HG03039 (cell line): Measurements from ENCODE around the gene TWIST2.

Experiments
- ATAC-seq: cut with Tn5 transposase; IDR thresholded peaks from one replicate; pipeline ENCODE4 v1.9.1; 2021; ENCODE audit warnings: mild to moderate bottlenecking, moderate library complexity; ENCODE audit not compliant: unreplicated experiment

TWIST2 gene

DNA sequence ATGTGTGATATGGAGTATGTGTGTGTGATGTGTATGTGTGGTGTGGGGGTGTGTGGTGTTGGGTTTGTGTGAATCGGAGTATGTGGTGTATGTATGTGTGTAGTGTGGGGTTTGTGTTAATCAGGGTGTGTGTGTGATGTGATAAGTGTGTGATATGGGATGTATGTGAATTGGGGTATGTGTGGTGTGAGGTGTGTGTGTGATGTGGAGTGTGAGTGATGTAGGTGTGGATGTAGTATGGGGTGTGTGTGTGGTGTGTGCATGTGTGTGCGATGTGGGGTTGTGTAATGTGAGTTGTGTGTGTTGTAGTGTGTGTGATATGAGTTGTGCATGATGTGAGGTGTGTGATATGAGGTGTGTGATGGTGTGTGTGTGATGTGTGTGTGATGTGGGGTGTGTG lies 54.4 kb downstream of the TWIST2 start:
- ATAC-seq = no peak

DNA sequence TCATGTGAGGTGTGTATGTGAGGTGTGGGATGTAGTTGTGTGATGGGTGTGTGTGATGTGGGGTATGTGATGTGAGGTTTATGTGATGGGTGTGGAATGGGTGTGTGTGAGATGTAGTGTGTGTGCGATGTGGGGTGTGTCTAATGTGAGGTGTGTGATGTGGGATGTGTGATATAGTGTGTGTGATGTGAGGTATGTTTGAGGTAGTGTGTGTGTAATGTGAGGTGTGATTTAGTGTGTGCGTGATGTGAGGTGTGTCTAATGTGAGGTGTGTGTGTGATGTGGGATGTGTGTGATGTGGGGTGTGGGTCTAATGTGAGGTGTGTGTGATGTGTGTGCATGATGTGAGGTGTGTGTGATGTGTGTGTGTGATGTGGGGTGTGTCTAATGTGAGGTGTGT lies 55.3 kb downstream of the TWIST2 start:
- no peak for ATAC-seq

DNA sequence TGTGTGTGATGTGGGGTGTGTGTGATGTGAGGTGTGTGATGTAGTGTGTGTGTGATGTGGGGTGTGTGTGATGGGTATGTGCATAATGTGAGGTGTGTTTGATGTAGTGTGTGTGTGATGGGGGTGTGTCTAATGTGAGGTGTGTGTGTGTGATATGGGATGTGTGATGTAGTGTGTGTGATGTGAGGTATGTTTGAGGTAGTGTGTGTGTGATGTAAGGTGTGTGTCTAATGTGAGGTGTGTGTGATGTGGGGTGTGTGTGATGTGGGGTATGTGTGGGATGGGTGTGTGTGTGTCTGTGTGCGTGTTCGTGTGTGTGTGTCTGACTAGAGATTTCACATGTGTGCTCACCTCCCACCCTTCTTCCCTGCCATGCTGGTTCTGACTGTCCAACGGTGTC lies 56.3 kb downstream of the TWIST2 start:
- ATAC-seq = no peak

DNA sequence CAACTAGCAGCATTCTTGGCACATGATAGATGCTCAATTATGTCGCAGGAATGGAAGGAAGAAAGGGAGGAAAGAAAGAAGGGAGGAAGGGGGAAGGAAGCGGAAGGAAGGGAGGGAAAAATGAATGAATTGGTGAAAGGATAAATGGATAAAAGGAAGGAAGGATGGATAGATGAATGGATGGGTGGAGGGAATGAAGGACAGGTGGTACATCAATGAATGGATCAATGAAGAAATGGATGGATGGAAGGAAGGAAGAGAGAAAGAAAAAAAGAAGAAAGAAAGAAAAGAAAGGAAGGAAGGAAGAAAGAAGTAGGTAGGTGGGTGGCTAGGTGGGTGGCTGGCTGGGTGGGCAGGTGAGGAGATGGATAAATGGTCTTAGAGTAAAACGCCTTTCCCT lies 56.8 kb downstream of the TWIST2 start:
- no peak for ATAC-seq

DNA sequence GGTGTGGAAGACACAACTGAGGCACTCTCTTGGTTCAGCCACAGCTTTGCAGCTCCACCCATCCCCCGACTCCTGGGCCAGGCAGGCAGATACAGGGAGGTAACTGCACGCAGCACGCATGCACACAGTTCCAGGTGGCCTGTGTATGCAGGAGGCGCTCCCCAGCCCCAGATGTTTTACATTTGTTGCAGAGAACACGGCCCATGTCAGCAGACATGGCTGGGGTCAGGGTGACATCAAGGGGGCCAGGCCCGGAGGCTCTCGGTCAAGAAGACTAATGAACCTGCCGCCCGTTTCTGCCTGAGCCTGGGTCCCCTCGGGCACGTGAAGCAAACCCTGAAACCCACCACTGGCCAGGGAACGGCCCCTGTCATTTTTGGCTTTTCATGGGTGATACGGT lies 57.3 kb downstream of the TWIST2 start:
- ATAC-seq = no peak

DNA sequence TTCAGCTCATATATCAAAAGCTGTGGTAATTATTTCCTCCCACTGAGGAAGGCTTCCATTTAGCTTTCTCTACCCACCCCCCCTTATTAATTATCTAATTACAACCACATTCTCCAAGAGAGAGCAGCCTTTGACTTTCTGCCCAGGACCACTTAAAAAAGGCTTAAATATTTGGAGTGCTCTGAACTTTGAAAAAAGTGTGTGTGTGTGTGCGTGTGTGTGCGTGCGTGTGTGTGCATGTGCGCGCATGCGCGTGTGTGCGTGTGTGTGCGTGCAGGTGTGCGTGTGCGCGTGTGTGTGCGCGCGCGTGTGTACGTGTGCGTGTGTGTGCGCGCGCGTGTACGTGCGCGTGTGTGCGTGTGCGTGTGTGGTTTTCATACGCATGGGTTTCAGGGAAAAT lies 57.8 kb downstream of the TWIST2 start:
- no peak for ATAC-seq

DNA sequence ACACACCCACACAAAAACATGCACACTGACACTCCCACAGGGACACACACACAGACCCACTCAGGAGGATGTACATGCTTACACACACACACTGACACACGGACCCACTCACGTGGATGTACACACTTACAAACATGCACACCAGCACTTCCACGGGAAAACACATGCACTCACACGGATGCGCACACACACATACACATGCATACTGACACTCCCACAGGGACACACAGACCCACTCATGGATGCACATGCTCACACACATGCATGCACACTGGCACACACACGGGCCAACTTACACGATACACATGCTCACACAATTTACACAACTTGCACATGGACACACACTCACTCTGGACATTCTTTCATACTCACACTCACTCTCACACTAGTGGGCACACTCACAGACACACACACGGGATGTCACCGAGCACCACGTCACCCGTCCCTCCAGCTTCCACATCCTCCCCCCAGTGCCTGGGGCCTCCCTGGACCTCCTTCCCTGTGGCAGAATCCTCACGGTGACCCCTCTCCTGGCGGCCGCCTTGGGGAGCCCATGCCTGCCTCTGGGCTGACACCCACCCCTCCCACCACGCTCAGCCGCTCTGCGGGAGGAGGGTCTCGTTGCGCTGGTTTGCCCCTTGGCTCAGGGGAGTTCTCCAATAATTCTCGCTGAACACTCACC lies 58.5 kb downstream of the TWIST2 start:
- no peak for ATAC-seq

DNA sequence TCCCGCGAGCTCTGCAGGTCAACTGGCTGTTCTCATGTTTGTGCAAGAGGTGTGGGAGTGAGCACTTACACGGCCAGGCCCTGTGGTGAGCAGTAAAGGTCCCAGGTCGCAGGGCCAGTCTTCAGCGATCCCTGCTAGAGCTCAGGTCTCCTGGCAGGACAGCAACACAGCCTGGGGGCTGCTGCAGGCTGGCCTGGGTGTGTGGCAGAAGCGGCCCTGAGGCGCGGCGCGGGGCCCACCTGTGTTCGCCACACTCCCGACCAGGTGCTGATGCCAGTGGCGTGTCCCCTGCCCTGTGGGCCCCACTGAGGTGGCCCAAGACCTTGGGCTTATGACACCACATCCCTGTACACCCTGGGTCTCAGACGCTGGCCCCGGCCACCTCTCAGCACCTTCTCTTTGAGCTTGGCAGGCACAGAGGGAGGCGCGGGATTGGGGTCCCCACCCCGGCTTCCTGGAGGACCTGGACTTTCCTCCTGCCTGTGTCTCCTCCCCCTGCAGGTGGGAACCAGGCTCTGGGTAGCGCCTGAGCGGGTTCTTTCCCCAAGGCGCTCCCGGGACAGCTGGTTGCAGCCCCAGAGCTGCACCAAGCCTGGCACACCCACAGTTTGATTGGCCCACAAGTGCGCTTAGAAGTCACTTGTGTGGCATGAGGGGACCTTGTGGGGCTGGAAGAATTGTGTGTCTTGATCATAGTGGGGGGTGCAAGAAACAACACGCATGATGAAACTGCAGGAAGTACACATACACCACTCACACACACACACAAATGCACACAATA lies 59.2 kb downstream of the TWIST2 start:
- no peak for ATAC-seq

DNA sequence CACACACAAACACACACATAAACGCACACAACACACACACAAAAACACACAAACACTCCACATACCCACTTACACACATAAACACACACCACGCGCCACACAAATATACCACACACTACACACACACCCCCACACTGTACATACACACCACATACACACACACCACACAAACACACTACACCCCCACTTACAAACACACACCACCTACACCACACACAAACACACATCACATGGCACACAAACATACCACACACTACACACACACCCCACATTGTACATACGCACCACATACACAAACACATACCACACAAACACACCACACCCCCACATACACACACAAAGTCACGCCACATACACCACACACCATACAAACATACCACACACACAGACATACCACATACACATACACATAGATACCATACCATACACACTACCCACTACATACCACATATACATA lies 59.9 kb downstream of the TWIST2 start:
- ATAC-seq = no peak

DNA sequence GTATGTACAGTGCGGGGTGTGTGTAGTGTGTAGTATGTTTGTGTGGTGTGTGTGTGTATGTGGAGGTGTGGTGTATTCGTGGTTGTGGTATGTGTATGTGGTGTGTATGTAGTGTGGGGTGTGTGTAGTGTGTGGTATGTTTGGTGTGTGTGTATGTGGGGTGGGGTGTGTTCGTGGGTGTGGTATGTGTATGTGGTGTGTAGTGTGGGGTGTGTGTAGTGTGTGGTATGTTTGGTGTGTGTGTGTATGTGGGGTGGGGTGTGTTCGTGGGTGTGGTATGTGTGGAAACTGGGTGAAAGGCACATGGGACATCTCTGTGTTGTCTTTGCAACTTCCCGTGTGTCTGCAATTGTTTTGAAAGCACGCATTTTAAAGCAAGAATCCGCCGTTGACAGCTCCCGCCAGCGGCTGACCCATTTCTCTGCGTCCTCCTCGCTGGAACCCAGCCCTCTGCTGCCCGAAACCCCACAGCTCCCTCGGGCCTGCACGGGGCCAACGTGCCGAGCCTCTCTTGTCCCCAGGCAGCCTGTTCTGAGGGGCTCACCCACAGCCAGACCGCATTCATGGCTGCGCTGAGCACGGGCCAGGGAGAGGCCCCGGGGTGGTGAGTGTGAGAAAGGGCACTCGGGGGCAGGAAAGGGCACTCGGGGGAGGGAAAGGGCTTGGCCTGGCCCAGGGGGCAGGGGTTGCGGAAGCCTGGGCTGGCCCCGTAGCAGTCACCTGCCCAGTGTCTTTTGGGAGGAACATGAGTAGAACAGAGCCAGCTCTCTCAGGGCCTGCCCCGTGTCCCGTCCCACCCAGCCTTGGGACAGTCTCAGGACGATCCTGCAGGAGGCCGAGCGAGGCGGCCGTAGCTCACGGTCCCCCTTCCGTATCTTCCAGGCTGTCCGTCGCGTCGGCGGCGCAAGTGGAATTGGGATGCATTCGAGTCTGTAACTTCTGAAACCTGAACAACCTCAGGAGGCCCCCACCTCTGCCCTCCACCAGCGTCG lies 61.4 kb downstream of the TWIST2 start:
- no peak for ATAC-seq

DNA sequence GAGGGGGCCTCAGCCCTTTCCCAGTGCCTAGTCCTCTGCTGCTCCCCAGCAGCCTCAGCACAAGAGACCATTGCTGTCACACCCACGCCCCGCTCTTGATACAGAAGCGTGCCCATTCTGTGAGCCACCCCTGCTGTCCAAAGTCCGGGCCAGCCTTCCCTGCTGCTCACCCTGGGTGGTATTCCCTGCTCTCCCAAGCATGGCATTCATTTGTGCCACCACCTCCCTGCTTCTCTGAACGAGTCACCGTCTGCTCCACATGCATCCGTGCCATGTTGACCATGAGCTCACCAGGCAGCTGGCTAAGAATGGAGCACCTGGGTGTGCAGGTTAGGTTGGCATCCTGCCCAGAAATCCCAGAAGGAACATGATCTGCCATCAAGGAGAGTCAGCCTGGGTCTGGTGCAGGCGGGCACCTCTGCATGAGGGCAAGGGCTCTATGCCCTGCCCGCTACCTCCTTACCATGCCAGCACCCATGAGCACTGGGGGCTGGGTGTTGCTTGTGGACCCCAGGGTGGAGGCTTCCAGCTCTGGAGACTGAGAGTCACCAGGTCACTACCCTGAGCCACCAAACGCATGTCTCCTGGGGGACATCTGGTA lies 63.0 kb downstream of the TWIST2 start:
- ATAC-seq = no peak

DNA sequence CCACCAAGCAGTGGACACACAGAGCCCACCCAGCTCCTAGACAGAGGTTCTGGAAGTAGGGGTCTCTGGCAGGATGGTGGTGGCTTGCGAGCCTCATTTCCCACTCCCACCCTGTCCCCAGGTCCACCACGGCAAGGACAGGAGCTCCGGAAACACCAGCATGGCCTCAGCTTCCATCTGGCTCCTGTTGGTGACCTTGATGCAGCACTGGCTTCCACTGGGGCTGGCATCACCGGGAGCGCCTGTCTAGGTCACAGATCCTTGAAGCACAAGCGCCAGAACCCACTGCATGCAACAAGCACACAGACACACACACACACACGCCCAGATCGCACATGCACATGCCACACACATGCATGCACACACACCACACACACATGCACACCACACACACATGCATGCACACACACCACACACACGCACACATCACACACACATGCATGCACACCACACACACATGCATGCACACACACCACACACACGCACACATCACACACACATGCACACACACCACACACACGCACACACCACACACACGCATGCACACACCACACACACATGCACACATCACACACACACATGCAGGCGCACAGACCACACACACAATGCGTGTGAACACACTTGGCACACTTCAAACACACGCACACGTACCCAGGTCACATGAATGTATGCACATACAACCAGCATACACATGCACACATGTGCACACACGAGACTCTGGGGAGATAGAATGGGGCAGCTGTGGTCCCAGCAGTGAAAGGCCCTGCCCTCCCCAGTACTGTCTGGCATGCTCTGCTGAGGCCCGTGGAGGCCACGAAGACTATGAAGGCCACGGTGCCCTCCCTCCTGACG lies 63.7 kb downstream of the TWIST2 start:
- ATAC-seq = no peak

DNA sequence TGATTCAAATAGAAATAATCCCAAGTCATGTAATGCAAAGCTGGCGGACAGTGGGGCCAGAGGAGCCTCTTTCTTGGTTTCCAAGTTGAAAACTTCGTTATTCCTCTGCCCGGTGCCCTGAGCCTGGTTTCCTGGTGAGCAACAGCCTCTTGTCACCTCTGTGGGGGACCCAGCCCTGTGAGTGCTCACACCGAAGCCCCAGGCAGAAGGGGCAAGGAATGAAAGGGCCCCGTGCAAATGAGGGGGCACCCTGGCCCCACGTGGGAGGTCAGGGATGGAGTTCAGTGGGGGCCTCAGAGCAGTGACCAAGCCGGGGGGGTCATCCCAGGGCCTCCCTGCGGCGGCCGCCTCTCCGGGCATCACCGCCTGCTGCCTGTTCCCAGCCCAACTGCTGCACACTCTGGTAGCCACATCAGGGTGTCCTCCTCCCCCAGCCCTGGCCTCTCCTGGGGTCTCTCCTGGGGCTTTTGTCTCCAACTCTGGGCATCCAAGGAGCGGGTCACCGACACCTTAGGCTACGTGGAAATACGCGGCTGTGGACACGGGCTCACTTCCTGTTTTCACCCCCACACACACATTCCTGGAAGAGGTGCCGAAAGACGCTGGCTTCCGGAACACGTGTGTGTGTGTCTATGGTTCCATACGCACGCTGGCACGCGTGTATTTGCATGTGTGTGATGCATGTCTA lies 64.5 kb downstream of the TWIST2 start:
- ATAC-seq = no peak

DNA sequence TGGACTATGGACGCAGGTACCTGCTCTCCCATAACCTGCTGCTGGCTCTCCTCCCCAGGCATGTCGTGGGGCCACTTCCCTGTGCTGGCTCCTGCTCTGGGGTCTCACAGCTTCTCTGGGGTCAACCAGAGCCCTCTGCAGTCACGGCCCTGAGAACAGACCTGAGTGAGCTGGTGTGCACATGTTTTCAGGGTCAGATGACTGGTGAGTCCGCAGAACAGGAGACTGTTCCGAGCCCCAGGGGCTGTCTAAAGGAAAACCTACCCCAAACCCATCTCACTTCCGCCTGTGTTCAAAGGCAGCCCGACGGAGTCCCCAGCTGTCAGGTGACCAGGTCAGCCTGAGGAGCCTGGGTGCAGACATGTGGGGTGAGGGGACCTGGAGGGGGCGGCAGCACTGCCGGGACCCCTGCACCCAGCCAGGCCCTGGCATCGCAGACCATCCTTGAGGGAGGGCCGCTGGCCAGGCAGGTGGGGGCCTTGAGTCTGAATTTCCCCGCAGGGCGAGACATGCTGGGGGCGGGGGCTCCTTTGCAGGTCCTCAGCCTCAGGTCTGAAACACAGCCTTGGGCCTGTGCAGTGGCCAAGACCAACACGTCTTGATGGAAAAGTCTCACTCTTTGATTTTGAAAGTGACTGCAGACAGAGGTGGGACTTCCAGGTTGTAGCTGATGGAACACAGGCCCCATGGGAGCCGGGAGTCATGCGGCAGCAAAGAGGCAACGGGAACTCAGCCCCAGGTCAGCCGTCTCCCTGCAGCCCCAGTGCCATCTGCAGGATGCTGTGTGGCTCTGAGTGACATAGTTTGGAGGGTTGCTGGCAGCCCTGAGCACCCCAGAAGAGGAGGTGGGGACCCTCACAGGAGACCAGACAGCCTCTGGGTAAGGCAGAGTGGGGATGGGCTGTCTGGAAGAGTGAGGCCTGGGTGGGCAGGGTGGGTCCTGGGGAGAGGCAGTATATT lies 65.3 kb downstream of the TWIST2 start:
- no peak for ATAC-seq

DNA sequence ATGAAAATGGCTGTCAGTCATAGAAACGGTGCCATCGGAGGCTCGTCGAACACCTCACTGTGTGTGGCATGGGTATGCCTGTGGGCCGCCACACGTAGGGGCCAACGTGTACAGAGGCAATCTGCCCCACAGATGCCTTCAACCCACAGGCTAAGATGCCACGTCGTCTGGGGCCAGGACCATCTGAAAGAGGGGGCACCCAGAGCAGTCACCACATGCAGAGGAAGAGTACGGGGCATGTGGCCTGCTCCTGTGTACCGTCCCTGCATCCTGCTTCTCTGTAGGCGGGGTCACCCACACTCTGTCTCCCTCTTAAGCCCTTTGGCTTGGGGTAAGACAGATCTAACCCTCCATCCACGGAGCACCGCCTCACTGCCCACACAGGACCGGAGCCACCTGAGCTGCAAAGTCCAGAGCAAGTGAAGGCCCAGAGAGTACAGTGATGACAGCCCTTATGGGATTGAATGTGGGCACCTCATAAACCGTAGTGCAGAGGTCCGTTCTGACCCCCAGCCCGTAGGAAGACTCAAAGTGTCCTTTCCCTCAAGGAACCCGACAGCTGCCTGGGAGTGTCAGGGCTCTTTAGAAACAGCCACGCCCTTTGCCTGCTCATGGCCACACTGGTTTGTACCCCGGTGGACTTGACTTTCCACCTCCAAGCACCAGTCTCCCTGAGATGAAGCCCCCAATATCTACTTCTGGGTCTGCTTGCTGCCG lies 66.2 kb downstream of the TWIST2 start:
- ATAC-seq = no peak

DNA sequence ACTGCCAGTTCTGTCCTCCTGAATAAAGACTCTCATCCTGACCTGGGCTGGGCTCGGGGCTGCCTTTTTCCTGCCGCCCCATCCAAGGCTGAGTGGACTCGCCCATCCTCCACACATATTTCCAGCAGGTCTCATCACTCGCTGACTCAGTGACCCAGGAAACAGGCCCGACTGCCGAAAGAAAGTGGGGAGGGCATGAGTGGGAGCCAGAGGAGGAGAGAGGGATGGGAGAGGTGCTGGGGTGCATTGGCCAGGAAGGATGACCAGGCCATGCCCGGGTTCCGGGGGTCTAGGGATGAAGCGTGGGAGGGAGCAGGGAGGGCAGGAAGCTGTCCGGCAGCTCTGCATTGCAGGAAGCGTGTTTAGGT lies 66.7 kb downstream of the TWIST2 start:
- ATAC-seq = no peak

DNA sequence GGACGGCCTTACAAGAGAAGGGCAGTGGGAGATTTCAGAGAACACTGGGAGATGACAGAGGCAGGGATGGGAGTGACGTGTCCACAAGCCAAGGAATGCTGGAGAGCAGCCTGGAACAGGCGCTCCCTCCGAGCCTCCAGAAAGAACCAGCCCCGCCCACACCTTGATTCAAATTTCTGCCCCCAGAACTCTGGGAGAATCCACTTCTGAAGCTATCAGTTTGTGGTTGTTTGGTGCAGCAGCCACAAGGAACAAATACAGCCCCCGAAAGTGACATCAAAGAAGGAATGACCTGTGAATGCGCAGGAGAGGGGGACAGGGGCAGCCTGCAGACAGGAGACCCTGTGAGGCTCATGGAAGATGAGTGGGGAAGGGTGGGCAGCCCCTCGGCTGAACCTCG lies 67.3 kb downstream of the TWIST2 start:
- no peak for ATAC-seq

DNA sequence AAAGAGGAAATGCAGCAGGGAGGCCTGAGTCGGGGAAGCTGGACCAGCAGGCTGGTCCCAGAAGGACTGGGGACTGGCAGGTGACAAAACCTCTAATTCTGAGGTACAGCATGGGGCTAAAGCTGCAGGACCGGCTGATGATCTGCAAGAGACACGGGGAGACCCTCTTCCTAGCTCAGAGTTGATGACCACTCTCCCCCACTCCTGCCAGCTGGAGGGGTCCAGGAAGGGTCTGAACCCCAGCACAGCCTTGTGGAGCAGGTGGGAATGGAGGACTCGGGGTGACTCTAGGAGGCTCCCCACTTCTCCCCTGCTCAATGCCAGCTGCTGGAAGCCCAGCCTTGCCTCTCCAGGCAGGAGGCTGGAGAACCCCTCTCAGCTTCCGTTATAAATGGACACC lies 67.7 kb downstream of the TWIST2 start:
- no peak for ATAC-seq
